ENCODE data around the gene PRKCE. TPM values are rescaled to one million over a fixed set of nuclear protein-coding genes. Genes with fewer than 3 reads are reported as not detected.

Gene PRKCE
- total and polyA plus RNA-seq, 11 donors, result 4.1 to 22.3 (median 16.2) TPM

- DNase-seq, result no peak
- H3K4me3 ChIP-seq, result no peak overlapping the region
- intact Hi-C loops (cut with DNase I), result no loop called here
Observed at GRCh38 chr2:46171411-46171953, 520.0 kb downstream of the PRKCE start.

GRCh38 chr2:46171996-46172546 lies 520.6 kb downstream of the PRKCE start:
- Histone ChIP-seq H3K27ac (peak overlapping the region in 1 of 12 donors; percentile 59), H3K36me3 (no peaks in the 10 kb centered on the region), H3K4me1 (peaks cover 0 to 22% (median 5%) of the 10 kb centered on the region in 12 donors), H3K9me3 (no peaks in the 10 kb centered on the region), H3K4me3 (no peak overlapping the region), H3K27me3 (no peaks in the 10 kb centered on the region)
- DNase-seq (no peak), ATAC-seq (peak in 1 of 4 donors; percentile 7)
- TF ChIP-seq CTCF (IDR thresholded peaks at IDR 0.05) (no peak), POLR2A (IDR thresholded peaks at IDR 0.05) (no peak)
- WGBS, 4 donors, result 88 to 91% (median 91%) methylated on average over 10 to 14 of the region's 14 CpGs
- intact Hi-C loops (cut with DNase I), result no loop called here

More at GRCh38 chr2:46171411-46171953, 520.0 kb downstream of the PRKCE start:
- WGBS, 4 donors, result 78 to 89% (median 81%) methylated on average over 6 to 9 of the region's 9 CpGs
- Histone ChIP-seq H3K4me1 (peaks cover 0 to 22% (median 5%) of the 10 kb centered on the region in 12 donors), H3K9me3 (no peaks in the 10 kb centered on the region), H3K27ac (peak overlapping the region in 1 of 12 donors; percentile 59), H3K27me3 (no peaks in the 10 kb centered on the region), H3K36me3 (no peaks in the 10 kb centered on the region)
- TF ChIP-seq CTCF (IDR thresholded peaks at IDR 0.05) (no peak), POLR2A (IDR thresholded peaks at IDR 0.05) (no peak)
- ATAC-seq, result peak in 3 of 4 donors; percentile 36 to 73 (median 48)

- ATAC-seq (no peak), DNase-seq (no peak)
- Histone ChIP-seq H3K4me3 (no peak overlapping the region), H3K27ac (no peak overlapping the region), H3K36me3 (no peaks in the 10 kb centered on the region), H3K9me3 (no peaks in the 10 kb centered on the region), H3K4me1 (peaks cover 0 to 22% (median 5%) of the 10 kb centered on the region in 12 donors), H3K27me3 (no peaks in the 10 kb centered on the region)
- TF ChIP-seq CTCF (IDR thresholded peaks at IDR 0.05) (no peak), POLR2A (IDR thresholded peaks at IDR 0.05) (no peak)
- intact Hi-C loops (cut with DNase I), result no loop called here
- 97 to 99% (median 98%) methylated on average over 4 of the region's 4 CpGs for WGBS, 4 donors
Observed at GRCh38 chr2:46173030-46173429, 521.6 kb downstream of the PRKCE start.

- 92 to 94% (median 93%) methylated on average over 7 of the region's 7 CpGs for WGBS, 4 donors
- Histone ChIP-seq H3K27me3 (no peaks in the 10 kb centered on the region), H3K9me3 (no peaks in the 10 kb centered on the region), H3K27ac (no peak overlapping the region), H3K4me3 (no peak overlapping the region), H3K4me1 (peaks cover 0 to 26% (median 9%) of the 10 kb centered on the region in 12 donors), H3K36me3 (no peaks in the 10 kb centered on the region)
- ATAC-seq, result no peak
- TF ChIP-seq CTCF (IDR thresholded peaks at IDR 0.05), result no peak
- no peak for TF ChIP-seq POLR2A (IDR thresholded peaks at IDR 0.05)
- intact Hi-C loops (cut with DNase I), result no loop called here
- DNase-seq, result no peak
Observed at GRCh38 chr2:46173636-46174250, 522.3 kb downstream of the PRKCE start.
